ENCODE measurements around the gene ZNHIT3.
"Not testable (repeated sequence)": the region's sequence is repeated elsewhere in the genome, so short reads cannot be mapped to it uniquely, and the experiment has no call there.

ZNHIT3 gene

GRCh38 chr17:36506831-36507230 lies 20.4 kb downstream of the ZNHIT3 start:
- no peaks in the 10 kb centered on the region for H3K4me1 ChIP-seq (ENCODE audit: insufficient read depth, insufficient read length)
- no peak for TF ChIP-seq SUZ12 (IDR thresholded peaks at IDR 0.05; ENCODE audit: extremely low read depth, insufficient read depth, insufficient read length)
- no peak for TF ChIP-seq ZNF274 (IDR thresholded peaks at IDR 0.05; ENCODE audit: low read depth, low read length)
- H3K36me3 ChIP-seq (ENCODE audit: insufficient read depth, insufficient read length, low read length): peaks cover 96% of the 10 kb centered on the region
- no peaks in the 10 kb centered on the region for H3K27me3 ChIP-seq (ENCODE audit: insufficient read depth, insufficient read length)
- H3K9me3 ChIP-seq (ENCODE audit: insufficient read depth, low read length): no peaks in the 10 kb centered on the region
- H3K4me3 ChIP-seq (ENCODE audit: insufficient read length, low read depth): no peak overlapping the region
- no peak overlapping the region for H3K9ac ChIP-seq (ENCODE audit: insufficient read length, low read depth)
- DNase-seq (ENCODE audit: low read depth, low spot score): no peak

DNA sequence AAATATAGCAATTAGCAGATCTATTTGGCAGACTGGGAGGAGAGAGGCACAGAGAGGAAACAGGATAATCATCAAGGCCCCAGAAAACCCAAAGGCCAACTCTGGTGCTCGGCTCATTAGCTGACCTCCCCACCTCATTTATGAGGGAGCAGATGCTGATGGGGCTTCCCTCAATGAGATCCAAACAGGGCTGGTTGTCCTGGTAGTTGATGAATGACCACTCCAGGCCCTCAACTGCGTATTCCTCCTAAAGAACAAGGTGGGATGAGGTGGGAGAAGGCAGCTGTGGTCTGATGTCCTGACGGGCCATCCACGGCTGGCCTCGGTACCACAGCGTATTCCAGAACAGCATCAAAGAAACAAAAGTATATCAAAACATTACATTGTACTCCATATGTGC lies 20.8 kb downstream of the ZNHIT3 start:
- Histone ChIP-seq H3K27me3 (ENCODE audit: insufficient read depth, insufficient read length) (no peaks in the 10 kb centered on the region), H3K9ac (ENCODE audit: insufficient read length, low read depth) (no peak overlapping the region), H3K4me1 (ENCODE audit: insufficient read depth, insufficient read length) (no peaks in the 10 kb centered on the region), H3K4me3 (ENCODE audit: insufficient read length, low read depth) (no peak overlapping the region), H3K36me3 (ENCODE audit: insufficient read depth, insufficient read length, low read length) (peaks cover 92% of the 10 kb centered on the region), H3K9me3 (ENCODE audit: insufficient read depth, low read length) (no peaks in the 10 kb centered on the region)
- no peak for DNase-seq (ENCODE audit: low read depth, low spot score)
- TF ChIP-seq SUZ12 (IDR thresholded peaks at IDR 0.05; ENCODE audit: extremely low read depth, insufficient read depth, insufficient read length) (no peak), ZNF274 (IDR thresholded peaks at IDR 0.05; ENCODE audit: low read depth, low read length) (no peak), YY1 (IDR thresholded peaks at IDR 0.05; ENCODE audit: insufficient read depth, insufficient read length) (no peak)

DNA sequence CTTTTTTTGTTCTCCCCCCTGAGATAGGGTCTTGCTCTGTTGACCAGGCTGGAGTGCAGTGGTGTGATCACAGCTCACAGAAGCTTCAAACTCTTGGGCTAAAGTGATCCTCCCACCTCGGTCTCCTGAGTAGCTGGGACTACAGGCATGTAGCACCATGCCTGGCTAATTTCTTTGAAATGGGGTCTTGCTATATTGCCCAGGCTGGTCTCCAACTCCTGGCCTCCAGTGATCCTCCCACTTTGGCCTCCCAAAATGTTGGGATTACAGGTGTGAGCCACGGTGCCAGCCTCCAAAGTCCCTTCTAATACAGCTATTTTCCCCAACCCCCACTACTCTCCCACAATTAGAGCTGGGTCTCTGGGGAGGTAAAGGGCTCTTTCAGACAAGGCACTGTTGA lies 22.0 kb downstream of the ZNHIT3 start:
- H3K4me3 ChIP-seq (ENCODE audit: insufficient read length, low read depth); H3K9me3 ChIP-seq (ENCODE audit: insufficient read depth, low read length); H3K9ac ChIP-seq (ENCODE audit: insufficient read length, low read depth); H3K27me3 ChIP-seq (ENCODE audit: insufficient read depth, insufficient read length); DNase-seq (ENCODE audit: low read depth, low spot score); H3K4me1 ChIP-seq (ENCODE audit: insufficient read depth, insufficient read length): not testable (repeated sequence)
- H3K36me3 ChIP-seq (ENCODE audit: insufficient read depth, insufficient read length, low read length): peaks cover 92% of the 10 kb centered on the region

- peaks cover 2% of the 10 kb centered on the region for H3K4me1 ChIP-seq (ENCODE audit: insufficient read depth, insufficient read length)
- no peak for DNase-seq (ENCODE audit: low read depth, low spot score)
- no peaks in the 10 kb centered on the region for H3K27me3 ChIP-seq (ENCODE audit: insufficient read depth, insufficient read length)
- H3K9ac ChIP-seq (ENCODE audit: insufficient read length, low read depth): no peak overlapping the region
- H3K9me3 ChIP-seq (ENCODE audit: insufficient read depth, low read length): no peaks in the 10 kb centered on the region
- H3K4me3 ChIP-seq (ENCODE audit: insufficient read length, low read depth): no peak overlapping the region
- TF ChIP-seq ZNF274 (IDR thresholded peaks at IDR 0.05; ENCODE audit: low read depth, low read length): no peak
- no peak for TF ChIP-seq YY1 (IDR thresholded peaks at IDR 0.05; ENCODE audit: insufficient read depth, insufficient read length)
- TF ChIP-seq SUZ12 (IDR thresholded peaks at IDR 0.05; ENCODE audit: extremely low read depth, insufficient read depth, insufficient read length): no peak
- H3K36me3 ChIP-seq (ENCODE audit: insufficient read depth, insufficient read length, low read length): peaks cover 92% of the 10 kb centered on the region
Measured at GRCh38 chr17:36509272-36509985, 22.9 kb downstream of the ZNHIT3 start.

- Histone ChIP-seq H3K36me3 (ENCODE audit: insufficient read depth, insufficient read length, low read length) (peaks cover 94% of the 10 kb centered on the region), H3K4me3 (ENCODE audit: insufficient read length, low read depth) (no peak overlapping the region), H3K27me3 (ENCODE audit: insufficient read depth, insufficient read length) (no peaks in the 10 kb centered on the region), H3K9ac (ENCODE audit: insufficient read length, low read depth) (no peak overlapping the region), H3K9me3 (ENCODE audit: insufficient read depth, low read length) (no peaks in the 10 kb centered on the region), H3K4me1 (ENCODE audit: insufficient read depth, insufficient read length) (peaks cover 2% of the 10 kb centered on the region)
- no peak for DNase-seq (ENCODE audit: low read depth, low spot score)
- TF ChIP-seq ZNF274 (IDR thresholded peaks at IDR 0.05; ENCODE audit: low read depth, low read length) (no peak), SUZ12 (IDR thresholded peaks at IDR 0.05; ENCODE audit: extremely low read depth, insufficient read depth, insufficient read length) (no peak), YY1 (IDR thresholded peaks at IDR 0.05; ENCODE audit: insufficient read depth, insufficient read length) (no peak)
Measured at GRCh38 chr17:36510636-36511035, 24.2 kb downstream of the ZNHIT3 start.

- H3K4me1 ChIP-seq (ENCODE audit: insufficient read depth, insufficient read length): peaks cover 2% of the 10 kb centered on the region
- TF ChIP-seq SUZ12 (IDR thresholded peaks at IDR 0.05; ENCODE audit: extremely low read depth, insufficient read depth, insufficient read length): no peak
- TF ChIP-seq YY1 (IDR thresholded peaks at IDR 0.05; ENCODE audit: insufficient read depth, insufficient read length): no peak
- no peak for TF ChIP-seq ZNF274 (IDR thresholded peaks at IDR 0.05; ENCODE audit: low read depth, low read length)
- H3K36me3 ChIP-seq (ENCODE audit: insufficient read depth, insufficient read length, low read length): peaks cover 94% of the 10 kb centered on the region
- no peaks in the 10 kb centered on the region for H3K27me3 ChIP-seq (ENCODE audit: insufficient read depth, insufficient read length)
- DNase-seq (ENCODE audit: low read depth, low spot score): no peak
- no peak overlapping the region for H3K9ac ChIP-seq (ENCODE audit: insufficient read length, low read depth)
- no peak overlapping the region for H3K4me3 ChIP-seq (ENCODE audit: insufficient read length, low read depth)
- no peaks in the 10 kb centered on the region for H3K9me3 ChIP-seq (ENCODE audit: insufficient read depth, low read length)
Measured at GRCh38 chr17:36511216-36511615, 24.7 kb downstream of the ZNHIT3 start.

DNA sequence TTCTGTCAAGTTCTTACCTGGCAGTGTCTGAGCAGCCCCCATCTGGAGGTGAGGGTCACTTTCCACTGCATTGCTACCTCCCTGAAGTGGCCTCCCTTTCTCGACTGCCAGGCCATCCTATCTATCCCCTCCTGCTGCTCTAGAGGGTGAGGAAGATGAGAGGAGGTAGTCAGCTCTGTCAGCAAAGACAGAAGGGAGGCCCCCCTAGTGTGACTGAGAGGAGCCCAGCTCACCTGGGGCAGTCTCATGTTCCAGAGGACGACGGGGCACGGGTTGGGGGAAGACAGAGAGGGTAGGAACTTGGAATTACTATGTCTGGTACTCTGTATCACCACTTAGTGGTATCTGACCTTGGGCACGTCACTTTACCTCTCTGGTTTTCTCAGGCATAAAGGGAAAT lies 26.2 kb downstream of the ZNHIT3 start:
- DNase-seq (ENCODE audit: low read depth, low spot score): no peak
- H3K36me3 ChIP-seq (ENCODE audit: insufficient read depth, insufficient read length, low read length): peaks cover 89% of the 10 kb centered on the region
- no peaks in the 10 kb centered on the region for H3K9me3 ChIP-seq (ENCODE audit: insufficient read depth, low read length)
- H3K4me3 ChIP-seq (ENCODE audit: insufficient read length, low read depth): no peak overlapping the region
- no peak overlapping the region for H3K9ac ChIP-seq (ENCODE audit: insufficient read length, low read depth)
- H3K27me3 ChIP-seq (ENCODE audit: insufficient read depth, insufficient read length): no peaks in the 10 kb centered on the region
- TF ChIP-seq ZNF274 (IDR thresholded peaks at IDR 0.05; ENCODE audit: low read depth, low read length): no peak
- H3K4me1 ChIP-seq (ENCODE audit: insufficient read depth, insufficient read length): peaks cover 2% of the 10 kb centered on the region

DNA sequence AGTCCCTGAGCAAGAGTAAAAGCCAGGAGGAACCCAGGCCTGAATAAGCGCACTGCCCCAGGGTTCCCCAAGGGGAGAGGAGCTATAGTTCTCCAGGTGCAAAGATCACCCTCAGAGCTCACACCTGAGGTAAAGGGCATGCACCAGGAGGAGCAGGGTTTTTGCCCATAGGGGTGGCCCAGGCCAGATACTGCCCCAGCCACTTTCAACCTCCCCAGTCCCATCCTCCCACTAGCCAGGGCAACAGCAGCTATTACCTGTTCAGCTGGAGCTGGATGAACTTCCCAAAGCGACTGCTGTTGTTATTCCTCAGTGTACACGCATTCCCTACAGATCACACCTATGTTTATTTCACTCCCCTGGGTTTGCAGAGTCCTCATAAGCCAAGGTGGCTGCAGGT lies 28.4 kb downstream of the ZNHIT3 start:
- H3K4me1 ChIP-seq (ENCODE audit: insufficient read depth, insufficient read length): peaks cover 2% of the 10 kb centered on the region
- H3K27me3 ChIP-seq (ENCODE audit: insufficient read depth, insufficient read length): no peaks in the 10 kb centered on the region
- no peak for TF ChIP-seq SUZ12 (IDR thresholded peaks at IDR 0.05; ENCODE audit: extremely low read depth, insufficient read depth, insufficient read length)
- no peak for TF ChIP-seq YY1 (IDR thresholded peaks at IDR 0.05; ENCODE audit: insufficient read depth, insufficient read length)
- no peak for TF ChIP-seq ZNF274 (IDR thresholded peaks at IDR 0.05; ENCODE audit: low read depth, low read length)
- DNase-seq (ENCODE audit: low read depth, low spot score): no peak
- H3K4me3 ChIP-seq (ENCODE audit: insufficient read length, low read depth): no peak overlapping the region
- peaks cover 82% of the 10 kb centered on the region for H3K36me3 ChIP-seq (ENCODE audit: insufficient read depth, insufficient read length, low read length)
- no peaks in the 10 kb centered on the region for H3K9me3 ChIP-seq (ENCODE audit: insufficient read depth, low read length)
- H3K9ac ChIP-seq (ENCODE audit: insufficient read length, low read depth): no peak overlapping the region
